RKO (cell line): ENCODE results near the gene KLF15.
A peak's percentile ranks its signal among the peaks of the same experiment; 100 is the strongest.

Experiments
- DNase-seq: peaks from one replicate; pipeline ENCODE4 v3.0.0-alpha.2; 2016; ENCODE audit warnings: low spot score

Gene KLF15

DNA sequence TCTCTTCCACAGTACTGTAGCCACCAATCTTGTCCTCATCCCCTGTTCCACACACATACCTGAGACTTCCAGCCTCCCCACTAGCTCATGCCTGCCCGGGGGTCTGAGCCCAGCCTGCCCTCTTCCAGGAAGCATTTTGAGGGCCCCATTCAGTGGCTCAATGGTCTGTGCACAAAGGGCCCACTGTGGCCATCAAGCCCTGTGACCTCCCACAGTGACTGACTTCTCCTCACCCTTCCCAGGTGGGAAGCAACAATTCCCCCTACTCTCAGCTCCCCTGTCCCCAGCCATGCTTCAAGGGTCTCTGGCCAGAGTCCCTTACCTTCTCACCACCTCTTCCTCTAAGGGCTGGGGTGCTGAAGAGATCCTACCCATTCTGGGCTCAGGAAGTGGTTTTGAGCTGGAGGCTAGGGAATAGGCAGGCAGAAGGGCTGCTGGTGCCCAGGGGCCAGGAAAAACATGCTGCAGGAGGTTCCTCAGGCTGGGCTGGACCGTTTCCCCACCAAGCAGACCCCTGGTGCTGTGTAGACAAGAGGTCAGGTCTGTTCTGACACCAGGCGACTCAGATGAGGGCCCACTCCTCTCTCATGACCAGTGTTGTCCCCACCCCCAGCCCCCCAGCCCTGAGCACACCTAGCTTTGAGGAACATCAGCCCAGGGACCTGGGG is 3.0 kb upstream of the KLF15 start:
- DNase-seq: no peak

DNA sequence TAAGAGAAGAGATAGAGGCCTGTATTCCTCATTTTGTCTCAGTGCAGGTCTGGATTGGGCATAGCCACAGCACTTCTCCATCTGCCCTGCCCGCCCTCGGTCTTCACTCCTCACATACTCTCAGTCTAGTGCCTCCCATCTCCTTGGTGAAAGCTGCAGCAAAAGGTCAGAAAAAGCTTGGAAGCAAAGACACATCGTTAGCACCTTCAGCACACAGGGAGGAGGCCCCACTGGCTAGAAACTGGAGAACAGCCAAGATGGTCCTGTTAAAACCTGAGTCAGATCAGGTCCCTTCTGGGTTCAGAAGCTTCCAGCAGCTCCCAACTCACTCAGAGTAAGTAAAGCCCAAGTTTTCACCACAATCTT is 1.6 kb upstream of the KLF15 start:
- no peak for DNase-seq

DNA sequence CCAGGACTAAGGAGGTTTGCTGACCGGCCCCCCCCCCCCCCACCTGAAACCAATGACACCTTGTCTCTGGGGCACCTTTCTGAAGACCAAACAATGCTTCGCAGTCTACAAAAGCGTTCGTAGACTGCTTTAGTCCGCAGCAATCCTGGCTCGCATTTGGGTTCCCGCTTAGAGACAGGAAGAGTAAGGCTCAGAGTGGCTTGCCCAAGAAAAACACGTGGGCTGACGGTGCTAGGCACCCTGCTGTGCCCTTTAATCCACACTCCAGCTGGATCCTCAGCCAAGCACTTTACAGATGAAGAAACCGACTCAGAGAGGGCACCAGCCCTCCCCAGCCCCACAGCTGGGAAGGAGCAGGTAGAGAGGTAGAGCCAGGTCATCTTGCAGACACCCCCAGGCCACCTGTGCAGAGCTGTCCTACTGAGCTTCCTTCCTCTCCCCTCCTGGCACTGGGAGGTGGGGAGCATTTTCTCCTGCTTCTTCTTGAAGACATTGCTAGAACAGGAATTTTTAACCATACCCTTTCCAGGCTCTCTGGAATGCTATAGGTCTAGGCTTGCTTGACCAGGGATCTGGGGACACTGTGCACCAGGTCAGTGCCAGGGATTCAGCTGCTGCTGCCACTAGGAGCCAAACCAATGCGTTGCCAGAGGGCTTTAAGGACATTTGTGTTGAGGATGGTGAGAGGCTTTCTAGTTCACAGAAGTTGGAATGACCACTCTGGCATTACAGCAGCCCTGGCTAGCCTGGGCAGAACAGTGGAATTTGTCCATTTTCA is 1.0 kb upstream of the KLF15 start:
- no peak for DNase-seq

DNA sequence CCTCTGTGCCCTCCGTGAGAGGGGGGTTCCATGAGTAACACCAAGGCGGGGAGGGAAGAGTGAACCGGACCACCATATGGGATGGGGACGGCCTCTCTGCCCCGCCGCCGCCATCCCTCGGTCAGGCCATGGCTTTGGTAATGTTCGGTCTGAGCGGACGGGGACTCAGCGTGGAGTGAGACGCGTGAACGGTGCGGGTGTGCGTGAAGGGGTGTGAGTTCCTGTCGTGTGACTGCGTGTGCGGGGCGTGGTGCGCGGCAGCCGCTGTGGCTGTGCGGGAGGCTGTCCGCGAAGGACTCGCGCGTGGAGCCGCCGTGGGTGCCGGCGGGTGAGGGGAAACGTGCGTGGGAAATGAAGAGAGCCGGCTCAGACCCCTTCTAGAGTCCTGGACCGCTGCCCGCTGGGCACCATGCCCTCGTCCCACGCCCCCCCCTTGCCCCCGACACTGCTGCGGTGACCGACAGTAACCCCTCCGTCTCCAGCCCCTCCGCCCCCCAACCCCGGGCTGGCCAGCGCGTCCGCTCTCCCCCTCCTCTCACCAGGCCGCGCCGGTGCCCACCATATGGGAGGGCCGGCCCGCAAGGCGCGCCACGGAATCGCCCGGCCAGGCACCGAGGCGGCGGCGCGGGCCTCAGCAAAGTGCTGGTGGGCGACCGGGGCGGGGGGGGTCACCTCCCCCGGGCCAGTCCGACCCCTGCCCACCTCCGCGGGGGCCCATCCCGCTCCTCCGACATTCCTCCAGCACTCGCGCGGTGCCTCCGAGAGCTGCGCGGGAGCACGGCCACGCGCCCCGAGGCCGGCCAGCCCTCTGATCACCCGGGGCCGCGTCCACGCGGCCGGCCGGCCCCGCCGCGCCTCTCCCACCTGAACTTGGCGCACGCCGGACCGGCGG is 589 bp downstream of the KLF15 start:
- DNase-seq: peak; percentile 22

DNA sequence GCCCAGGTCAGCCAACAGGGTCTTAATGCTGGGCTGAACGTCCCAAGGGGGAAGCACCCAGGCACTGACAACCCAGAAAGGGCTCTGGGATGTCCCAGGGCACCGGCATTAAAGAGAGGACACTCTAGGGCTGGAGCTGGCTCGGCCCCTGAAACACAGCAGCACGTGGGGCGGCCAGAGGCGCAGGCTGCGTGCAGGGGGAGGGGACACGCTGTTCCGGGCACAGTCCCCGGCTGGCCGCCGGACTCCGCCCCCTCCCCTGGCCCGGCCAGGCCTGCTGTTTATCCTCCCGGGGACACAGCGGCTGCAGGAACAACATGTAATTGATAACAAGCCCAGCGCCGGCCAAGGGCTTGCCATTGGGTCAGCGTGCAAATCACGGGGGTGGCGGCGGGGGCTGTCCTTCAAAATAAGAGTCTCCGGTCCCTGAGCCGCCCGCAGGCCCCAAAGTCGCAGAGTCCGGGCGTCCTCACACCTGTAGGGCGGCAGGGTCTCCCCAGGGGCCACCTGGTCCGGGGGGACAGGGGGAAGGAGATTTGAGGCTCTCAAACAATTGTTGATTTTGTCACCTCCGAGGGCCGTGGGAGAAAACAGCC is 1.3 kb downstream of the KLF15 start:
- DNase-seq: peak; percentile 84

DNA sequence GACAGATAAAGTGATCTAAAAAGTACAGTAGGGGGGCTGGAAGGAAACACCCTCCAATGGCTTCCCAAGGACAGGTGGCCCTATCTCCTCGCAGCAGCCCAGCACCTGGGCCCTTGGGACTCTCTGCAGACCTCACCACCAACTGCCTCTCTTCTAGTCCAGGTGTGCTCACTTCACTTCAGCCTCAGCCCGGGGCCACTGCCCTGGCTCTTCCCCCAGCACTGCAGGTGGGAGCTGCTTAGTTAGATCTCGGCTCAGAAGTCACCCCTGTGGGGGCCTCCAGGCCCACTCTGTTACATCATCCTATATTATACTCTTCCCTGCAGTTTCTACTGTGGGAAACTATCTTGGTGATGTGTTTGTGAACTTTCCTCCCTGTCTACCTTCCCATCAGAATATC is 2.0 kb downstream of the KLF15 start:
- no peak for DNase-seq

DNA sequence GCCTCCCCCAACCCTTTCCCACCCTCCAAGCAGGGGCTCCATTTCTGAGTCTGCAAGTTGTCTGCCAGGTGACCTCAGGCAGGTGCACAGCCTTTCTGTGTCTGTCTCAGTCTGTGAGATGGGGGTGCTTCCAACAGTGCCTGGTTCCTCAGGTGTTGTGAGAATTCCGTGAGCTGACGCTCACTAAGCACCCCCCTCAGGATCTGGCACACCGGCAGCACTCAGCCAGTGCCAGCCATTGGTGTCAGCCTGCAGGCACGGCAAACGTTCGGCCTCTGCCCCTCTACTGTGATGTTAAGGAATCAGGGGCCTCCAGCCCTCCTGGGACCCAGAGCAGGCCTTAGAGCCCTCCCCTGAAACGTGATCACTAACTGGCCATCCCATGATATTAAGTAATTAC is 2.4 kb downstream of the KLF15 start:
- DNase-seq: no peak

DNA sequence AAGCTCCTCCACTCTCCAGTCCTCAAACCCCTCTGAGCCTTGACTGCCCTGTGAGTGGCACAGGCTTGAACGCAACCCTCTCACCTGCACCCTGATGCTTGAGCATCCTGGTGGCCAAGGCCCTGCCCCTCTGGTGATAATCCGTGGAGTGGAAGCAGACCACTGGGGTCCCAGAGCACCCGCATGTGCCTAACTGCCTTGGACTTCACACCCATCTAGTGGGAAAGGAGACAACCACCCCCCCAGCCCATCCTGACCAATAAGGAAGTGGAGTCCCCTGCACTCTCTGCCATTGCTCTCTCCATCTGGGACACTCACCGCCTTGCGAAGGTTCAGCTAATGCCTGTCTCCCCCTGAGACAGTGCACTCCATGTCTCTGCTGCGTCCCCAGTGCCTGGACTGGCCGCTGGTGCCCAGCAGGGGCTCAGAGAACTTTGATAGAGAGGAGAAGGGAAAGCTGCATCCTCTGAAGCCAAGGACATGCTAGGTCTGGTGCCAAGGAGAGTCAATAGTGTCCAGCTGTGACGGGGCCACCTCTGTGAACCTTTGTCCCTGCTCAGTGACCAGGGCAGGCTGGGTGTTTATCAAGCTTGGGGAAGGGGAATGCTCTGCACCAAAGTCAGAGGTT is 3.4 kb downstream of the KLF15 start:
- no peak for DNase-seq

DNA sequence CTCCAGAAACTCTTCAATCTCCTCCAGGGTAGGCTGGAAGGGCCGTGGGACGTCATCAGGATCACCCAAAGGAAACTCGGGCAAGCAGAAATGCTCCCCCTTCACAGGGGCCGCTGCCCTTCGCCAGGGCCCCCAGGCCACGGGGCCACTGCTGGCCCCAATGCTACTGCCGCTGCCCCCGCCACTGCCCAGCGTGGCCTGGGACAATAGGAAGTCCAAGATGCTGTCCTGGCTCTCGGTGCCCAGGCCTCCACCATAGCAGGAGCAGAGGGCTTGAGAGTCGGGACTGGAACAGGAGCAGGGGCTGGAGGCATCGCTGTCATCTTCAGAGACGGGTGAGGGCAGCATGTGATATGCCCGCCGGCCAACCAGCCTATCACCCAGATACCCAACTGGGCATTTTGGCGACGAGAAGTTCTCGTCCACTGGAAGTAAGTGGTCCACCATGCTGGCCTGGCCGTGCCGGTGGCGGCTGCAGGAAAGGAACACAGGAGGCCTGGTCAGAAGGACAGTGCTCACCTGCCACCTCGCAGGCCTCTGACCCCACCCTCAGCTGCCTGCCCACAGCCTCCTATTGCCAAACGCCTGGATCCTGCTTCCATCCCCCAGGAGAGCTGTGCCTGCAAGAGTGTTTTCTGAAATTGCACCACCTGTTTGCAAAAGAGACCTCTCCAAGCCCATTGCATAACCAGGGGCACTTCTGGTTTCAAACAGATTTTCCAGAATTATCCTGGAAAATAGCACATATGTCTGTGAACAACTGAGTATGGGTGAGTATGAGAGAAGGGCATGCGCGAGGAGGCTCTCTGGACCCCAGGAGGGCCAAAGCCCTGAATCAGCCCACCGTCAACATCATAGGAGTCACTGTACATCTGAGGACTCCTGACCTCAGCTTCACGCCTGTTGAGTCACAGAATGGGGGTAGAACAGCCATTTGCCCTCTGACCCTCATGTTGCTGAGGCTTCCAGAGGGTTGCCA is 4.4 kb downstream of the KLF15 start:
- peak; percentile 13 for DNase-seq

DNA sequence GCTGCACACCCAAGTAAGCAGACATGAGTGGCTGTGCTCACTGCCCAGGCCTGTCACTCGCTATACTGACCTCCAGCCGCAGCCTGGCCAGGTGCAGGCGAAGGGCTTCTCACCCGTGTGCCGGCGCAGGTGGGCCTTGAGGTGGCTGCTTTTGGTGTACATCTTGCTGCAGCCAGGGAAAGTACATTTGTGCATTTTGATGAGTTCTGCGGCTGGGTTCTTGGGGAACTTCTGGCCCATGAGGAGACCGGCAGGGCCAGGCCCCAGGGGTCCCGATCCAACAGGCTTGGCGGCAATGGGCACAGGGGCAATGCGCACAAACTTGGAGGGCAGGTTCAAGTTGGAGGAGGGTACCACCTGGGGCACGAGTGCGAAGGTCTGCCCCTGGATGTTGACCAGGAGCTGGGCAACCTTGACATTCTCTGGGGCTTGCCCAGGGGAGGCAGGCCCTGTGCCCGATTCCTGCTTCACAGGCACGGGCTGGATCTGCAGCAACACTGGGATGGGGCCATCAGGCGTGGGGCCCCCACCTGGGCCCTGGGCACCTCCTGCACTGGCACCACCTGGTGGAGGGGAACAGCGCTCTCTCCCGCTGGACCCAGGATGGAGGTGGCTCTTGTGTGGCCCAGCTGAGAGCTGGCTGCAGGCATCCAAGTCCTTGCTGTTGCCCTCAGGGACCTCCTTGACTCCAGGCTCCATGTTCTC is 5.3 kb downstream of the KLF15 start:
- DNase-seq: no peak

DNA sequence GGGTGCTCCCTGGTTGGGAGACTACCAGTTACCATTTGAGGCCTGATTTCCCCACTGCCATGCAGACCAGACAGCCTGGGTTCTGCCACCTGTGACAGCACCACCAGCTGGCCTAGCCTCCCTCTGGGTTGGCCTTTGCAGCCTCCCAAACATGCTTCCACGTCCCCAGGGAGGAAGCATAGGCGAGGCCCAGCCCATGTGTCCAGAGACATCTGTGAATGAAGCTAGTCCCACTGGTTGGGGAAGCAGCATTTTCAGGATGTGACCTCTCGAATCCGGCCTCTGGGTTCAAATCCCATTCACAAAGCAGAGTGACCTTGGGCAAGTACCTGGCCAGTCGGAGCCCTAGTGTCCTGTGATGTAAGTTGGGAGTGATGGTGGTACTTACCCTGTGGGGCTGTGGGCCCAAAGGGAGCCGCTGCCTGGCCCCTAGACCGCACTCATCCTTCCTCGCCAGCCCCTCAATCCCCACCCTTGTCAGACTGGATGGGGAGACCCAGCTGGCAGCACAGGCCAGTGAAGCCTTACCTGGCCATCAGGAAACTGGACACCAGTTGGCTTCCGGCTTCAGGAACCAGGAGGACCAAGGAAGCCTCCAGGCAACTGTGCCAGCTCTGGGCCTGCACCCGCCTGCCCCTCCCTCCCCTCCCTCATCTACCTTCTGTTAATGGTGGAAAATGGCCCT is 6.0 kb downstream of the KLF15 start:
- DNase-seq: no peak

DNA sequence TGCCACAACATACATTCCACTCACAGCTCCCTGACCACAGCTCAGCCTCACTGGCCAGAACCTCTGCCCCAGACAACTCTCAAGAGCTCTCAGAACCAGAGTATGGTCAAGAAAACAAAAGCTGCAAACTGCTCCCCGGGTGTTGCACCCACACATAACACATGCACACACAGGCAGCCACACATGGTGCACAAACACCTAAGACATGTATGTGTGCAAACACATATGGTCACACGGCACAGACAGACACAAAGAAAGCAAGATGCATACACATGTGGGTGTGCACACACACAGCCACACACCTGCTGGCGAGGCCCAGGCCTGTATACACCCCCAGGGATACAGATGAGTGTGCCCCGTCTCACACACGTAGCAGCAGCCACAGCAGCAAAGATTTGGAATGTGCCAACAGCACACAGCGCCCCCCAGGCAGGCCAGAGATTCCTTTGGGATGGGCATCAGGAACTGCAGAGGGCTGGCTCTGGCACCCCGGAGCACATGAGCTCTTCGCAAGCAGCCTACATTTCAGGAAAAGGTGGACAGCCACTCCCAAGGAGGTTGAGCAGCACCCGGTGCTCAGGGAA is 6.6 kb downstream of the KLF15 start:
- DNase-seq: no peak

DNA sequence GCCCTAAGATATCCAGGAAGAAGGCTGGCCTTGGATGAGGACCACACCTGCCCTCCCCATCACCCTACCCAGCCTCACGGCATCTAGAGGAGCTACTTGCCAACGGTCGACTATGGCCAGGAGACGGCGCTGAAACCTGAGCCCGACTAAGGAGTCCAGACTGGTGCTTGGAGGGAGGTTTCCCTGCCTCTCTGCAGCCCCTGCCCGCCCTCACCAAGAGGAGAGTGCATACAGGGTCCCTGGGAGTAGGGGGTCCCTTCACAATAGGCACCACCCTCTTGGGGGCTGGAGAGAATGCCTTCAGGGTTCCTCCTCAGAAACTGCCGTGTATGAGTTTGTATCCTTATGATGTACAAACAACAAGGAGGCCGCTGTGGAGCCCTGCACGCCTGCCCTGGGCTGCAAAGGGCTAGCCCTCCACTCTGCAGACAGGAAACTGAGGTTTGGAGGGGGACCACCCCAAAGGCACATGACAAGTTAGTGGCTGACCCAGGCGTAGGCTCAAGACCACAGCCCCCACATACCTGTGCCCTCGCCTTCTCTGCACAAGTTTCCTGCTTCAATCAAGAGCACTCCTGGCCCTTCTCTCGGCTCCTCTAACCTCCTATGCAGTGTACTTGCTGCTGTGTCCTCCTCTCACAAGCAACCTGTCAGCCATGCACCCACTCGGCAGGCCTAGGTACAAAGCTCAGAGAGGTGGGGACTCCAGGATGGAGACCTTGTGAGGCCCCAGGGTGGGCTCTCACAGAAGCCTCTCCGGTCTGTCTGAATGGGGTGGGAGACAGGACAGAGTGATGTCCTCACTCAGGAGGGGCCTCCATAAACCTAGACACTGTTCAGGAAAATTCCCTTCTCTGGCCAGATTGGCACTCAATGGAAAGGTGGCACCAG is 7.4 kb downstream of the KLF15 start:
- no peak for DNase-seq

DNA sequence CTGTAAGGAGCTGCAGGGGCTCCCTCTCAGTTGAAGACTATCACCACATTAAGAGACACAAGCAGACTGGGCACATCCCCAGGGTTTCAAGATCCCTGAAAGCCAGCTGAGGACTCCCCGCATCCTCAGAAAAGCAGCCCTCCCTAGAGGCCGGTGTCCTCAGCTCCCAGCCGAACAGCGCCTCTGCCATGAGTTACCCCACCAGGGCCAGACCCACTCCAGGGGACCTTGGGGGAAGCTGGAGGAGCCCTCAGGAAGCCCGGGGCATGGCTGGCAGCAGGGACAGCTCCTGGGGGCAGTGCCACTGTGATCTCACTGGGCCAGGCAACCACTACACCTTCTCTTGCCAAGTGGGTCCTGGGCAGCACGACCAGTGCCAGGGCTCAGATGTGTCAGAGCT is 8.1 kb downstream of the KLF15 start:
- no peak for DNase-seq

DNA sequence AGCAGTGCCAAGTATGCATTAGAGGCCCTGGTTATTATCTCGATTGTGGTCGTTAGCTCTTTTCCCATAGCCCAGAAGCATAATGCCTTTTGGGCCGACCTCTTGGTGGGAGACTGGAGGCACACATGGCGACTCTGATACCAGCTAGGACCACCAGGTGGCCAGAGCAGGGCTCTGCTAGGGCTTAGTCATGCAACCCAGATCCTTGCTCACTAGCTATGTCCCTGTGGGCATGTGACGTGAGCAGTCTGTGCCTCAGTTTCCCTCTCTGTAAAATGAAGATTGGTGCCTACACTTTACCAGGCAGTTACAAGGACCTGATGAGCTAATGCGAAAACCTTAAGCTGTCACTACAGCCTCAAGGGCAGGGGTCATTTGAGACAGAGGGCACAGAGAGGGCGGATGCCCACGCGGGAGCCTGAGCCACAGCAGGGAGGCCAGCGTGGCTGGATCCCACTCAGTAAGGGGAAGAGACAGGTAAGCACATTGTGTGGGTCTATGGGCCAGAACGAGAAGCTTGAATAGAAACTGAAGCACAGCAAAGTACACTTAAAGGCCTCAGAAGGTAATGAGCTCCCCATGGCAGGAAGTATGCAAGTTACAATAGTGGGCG is 8.8 kb downstream of the KLF15 start:
- peak; percentile 24 for DNase-seq

DNA sequence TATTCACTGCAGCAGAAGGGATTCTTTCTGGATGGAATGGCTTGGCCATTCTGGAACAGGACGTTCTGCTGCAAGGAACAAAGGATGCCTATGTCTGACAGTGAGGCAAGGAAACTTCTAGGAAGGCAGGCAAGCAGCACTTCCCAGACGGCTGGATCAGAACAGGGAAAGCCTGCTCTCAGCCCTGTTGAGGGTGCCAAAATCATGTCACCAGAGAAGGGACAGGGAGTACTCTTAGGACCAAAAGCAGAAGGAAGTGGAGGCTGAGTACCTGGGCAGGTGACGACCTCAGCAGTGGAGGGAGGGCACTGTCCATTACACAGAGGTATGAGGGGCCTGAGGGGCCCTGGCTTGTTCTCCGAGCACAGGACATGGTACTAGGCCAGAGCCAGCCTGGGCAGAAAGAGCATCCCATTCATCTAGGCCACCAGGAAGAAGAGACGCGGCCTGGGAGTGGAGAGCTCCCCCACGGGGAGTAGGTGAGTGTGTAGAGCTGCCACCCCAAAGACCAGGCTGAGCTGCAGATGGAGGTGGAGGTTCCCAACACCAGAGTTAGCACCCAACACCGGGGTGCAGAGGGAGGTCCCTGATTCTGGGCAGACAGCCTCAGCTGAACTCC is 9.6 kb downstream of the KLF15 start:
- DNase-seq: no peak

DNA sequence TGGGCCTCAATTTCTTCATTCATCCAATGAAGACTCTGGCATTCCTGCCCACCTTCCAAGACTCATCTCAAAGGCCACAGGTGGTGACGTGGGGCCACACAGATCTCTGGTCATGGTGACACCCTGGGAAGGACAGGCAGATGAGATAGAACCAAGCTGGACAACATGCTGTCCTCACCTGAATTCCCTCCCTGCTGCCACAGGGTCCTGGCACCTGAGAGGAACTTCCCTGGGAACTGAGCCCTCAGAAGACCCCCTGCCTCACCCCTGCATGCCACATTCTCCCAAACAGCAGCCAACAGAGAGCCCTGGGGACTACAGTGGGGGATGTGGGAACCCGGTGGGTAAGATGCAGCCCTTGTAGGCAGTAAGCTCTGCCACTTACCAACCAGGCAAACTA is 10.7 kb downstream of the KLF15 start:
- DNase-seq: no peak
